PC-9 (cell line): Measurements from ENCODE around the gene SULT1C3. TPM values are rescaled to one million over a fixed set of nuclear protein-coding genes. Genes with fewer than 3 reads are reported as not detected.

ENCODE experiments used
- BruUV-seq: library from RNA; stranded (reverse); fragments of 400-500 nt; replicated peaks from 2 replicates; lab custom pipeline; 2021; lab: Mats Ljungman, UMichigan
- CTCF ChIA-PET: fragments of 300-600 bp; sonication (Branson Sonifier 250); formaldehyde crosslinking; loops from one replicate; lab custom pipeline; 2022; ENCODE audit warnings: antibody characterized with exemption; lab: Charles Lee
- POLR2A ChIA-PET: fragments of 300-600 bp; sonication (Branson Sonifier 250); formaldehyde crosslinking; loops from one replicate; lab custom pipeline; 2022; ENCODE audit warnings: antibody characterized with exemption; ENCODE audit not compliant: unreplicated experiment; lab: Charles Lee
- DNase-seq, 2 experiments: peaks; one replicate each; pipeline versions ENCODE4 v3.0.0 to v3.0.0-alpha.2; 2015 to 2022; ENCODE audit warnings: mixed read lengths in 1 of 2
- H2AFZ ChIP-seq: fragments of 200-600 bp; sonication (generic); 2 replicates; pipeline ENCODE4 v1.8.1; 2017; ENCODE audit warnings: antibody characterized with exemption
- H3F3A ChIP-seq: fragments of 200-600 bp; sonication (generic); 2 replicates; pipeline ENCODE4 v1.8.1; 2017; ENCODE audit warnings: antibody characterized with exemption, mild to moderate bottlenecking, low read depth; ENCODE audit not compliant: insufficient read depth
- H3K27ac ChIP-seq: fragments of 200-600 bp; sonication (generic); 2 replicates; pipeline ENCODE4 v1.6.1; 2016; ENCODE audit warnings: mixed run types
- H3K27me3 ChIP-seq: fragments of 200-600 bp; sonication (generic); 2 replicates; pipeline ENCODE4 v1.6.1; 2016; ENCODE audit warnings: low read depth, mixed run types; ENCODE audit not compliant: insufficient read depth
- H3K36me3 ChIP-seq: fragments of 200-600 bp; sonication (generic); 2 replicates; pipeline ENCODE4 v1.6.1; 2016; ENCODE audit warnings: low read depth, mixed run types
- H3K4me1 ChIP-seq: fragments of 200-600 bp; sonication (generic); replicated peaks from 2 replicates; pipeline ENCODE4 v1.6.1; 2016; ENCODE audit warnings: mixed run types; ENCODE audit not compliant: insufficient read depth
- H3K4me2 ChIP-seq: fragments of 200-600 bp; sonication (generic); 2 replicates; pipeline ENCODE4 v1.6.1; 2017; ENCODE audit warnings: mixed run types
- H3K4me3 ChIP-seq: fragments of 200-600 bp; sonication (generic); 2 replicates; pipeline ENCODE4 v1.6.1; 2016; ENCODE audit warnings: mixed run types
- H3K79me2 ChIP-seq: fragments of 200-600 bp; sonication (generic); 2 replicates; pipeline ENCODE4 v1.6.1; 2017; ENCODE audit warnings: low read depth, mixed run types
- H3K9me2 ChIP-seq: fragments of 200-600 bp; sonication (generic); 2 replicates; pipeline ENCODE4 v1.8.1; 2017; ENCODE audit warnings: mild to moderate bottlenecking; ENCODE audit not compliant: insufficient read depth
- H3K9me3 ChIP-seq: fragments of 200-600 bp; sonication (generic); 2 replicates; pipeline ENCODE4 v1.8.1; 2016; ENCODE audit warnings: low read depth; ENCODE audit not compliant: insufficient read depth
- H4K20me1 ChIP-seq: fragments of 200-600 bp; sonication (generic); 2 replicates; pipeline ENCODE4 v1.8.1; 2017; ENCODE audit not compliant: insufficient read depth
- CTCF ChIP-seq: fragments of 200-600 bp; sonication (generic); conservative IDR thresholded peaks from 2 replicates; pipeline ENCODE4 v1.6.1; 2017; ENCODE audit warnings: mixed run types, antibody characterized with exemption, mild to moderate bottlenecking, moderate library complexity
- EZH2 ChIP-seq: fragments of 200-600 bp; sonication (generic); IDR thresholded peaks from 2 replicates; pipeline ENCODE4 v1.8.0; 2017; ENCODE audit warnings: antibody characterized with exemption, low read depth
- intact Hi-C: fragments of 100-400 bp; cut with micrococcal nuclease; formaldehyde crosslinking; loops from one replicate; pipeline ENCODE4 v1.10.0; 2022; ENCODE audit not compliant: unreplicated experiment
- total RNA-seq: library from RNA; stranded (reverse); gene quantifications from 2 replicates; pipeline ENCODE4 v1.2.3, GENCODE V29; 2021

The SULT1C3 gene
- total RNA-seq, 1 experiment from 2014 or later: not detected

GRCh38 chr2:108297436-108298141, 57.8 kb downstream of the SULT1C3 start:
- no peaks in the 10 kb centered on the region for H3K9me3 ChIP-seq
- no peaks in the 10 kb centered on the region for H3K9me2 ChIP-seq
- TF ChIP-seq EZH2 (no peak), CTCF (no peak)
- H3K79me2 ChIP-seq: no peaks in the 10 kb centered on the region
- peaks cover 10% of the 10 kb centered on the region for H3K4me1 ChIP-seq
- ChIA-PET POLR2A (no interaction called here), CTCF (no interaction called here)
- no peak overlapping the region for H3K27ac ChIP-seq
- H4K20me1 ChIP-seq: no peaks in the 10 kb centered on the region
- peak in 1 of 2 experiments; percentile 10 for DNase-seq
- no TSS peak for BruUV-seq
- no peak overlapping the region for H2AFZ ChIP-seq
- H3K36me3 ChIP-seq: no peaks in the 10 kb centered on the region
- no peaks in the 10 kb centered on the region for H3F3A ChIP-seq
- intact Hi-C loops: no loop called here
- no peaks in the 10 kb centered on the region for H3K27me3 ChIP-seq
- no peak overlapping the region for H3K4me3 ChIP-seq
- no peak overlapping the region for H3K4me2 ChIP-seq

GRCh38 chr2:108301558-108301957, 61.8 kb downstream of the SULT1C3 start:
- Histone ChIP-seq H3K4me2 (no peak overlapping the region), H3F3A (no peaks in the 10 kb centered on the region), H3K4me1 (peaks cover 15% of the 10 kb centered on the region), H3K4me3 (no peak overlapping the region), H3K9me3 (no peaks in the 10 kb centered on the region), H3K27ac (no peak overlapping the region), H3K79me2 (no peaks in the 10 kb centered on the region), H2AFZ (no peak overlapping the region), H3K36me3 (no peaks in the 10 kb centered on the region), H3K9me2 (no peaks in the 10 kb centered on the region), H4K20me1 (no peaks in the 10 kb centered on the region), H3K27me3 (no peaks in the 10 kb centered on the region)
- CTCF ChIA-PET: no interaction called here
- POLR2A ChIA-PET: no interaction called here
- no TSS peak for BruUV-seq
- intact Hi-C loops: no loop called here
- no peak for DNase-seq
- TF ChIP-seq EZH2: no peak
- no peak for TF ChIP-seq CTCF

DNA sequence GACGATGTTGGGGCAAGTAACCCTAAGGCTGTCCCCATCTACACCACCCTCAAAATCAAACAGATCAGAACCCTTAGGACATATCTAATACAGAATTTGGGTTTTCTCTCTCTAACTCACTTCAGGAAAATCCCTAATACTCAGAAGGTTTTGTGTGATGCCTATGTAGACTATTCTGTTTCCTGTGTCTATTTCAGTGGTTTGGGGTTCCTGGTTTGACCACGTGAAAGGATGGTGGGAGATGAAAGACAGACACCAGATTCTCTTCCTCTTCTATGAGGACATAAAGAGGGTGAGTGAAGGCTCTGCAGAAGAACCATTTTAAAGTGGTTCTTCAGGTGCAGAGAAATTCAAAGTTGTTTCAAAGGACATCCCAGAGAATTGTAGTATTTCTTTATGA, 65.2 kb downstream of the SULT1C3 start:
- Histone ChIP-seq H4K20me1 (no peaks in the 10 kb centered on the region), H3K27ac (no peak overlapping the region), H3K4me2 (no peak overlapping the region), H3K79me2 (no peaks in the 10 kb centered on the region), H3F3A (no peaks in the 10 kb centered on the region), H3K27me3 (no peaks in the 10 kb centered on the region), H3K9me2 (no peaks in the 10 kb centered on the region), H2AFZ (no peak overlapping the region), H3K36me3 (no peaks in the 10 kb centered on the region), H3K9me3 (no peaks in the 10 kb centered on the region), H3K4me1 (0 out of 2 replicates have a peak, but pooled peaks cover 5% of the 10 kb centered on the region), H3K4me3 (no peak overlapping the region)
- no peak for TF ChIP-seq EZH2
- no peak for TF ChIP-seq CTCF
- BruUV-seq: no TSS peak
- no peak for DNase-seq
- intact Hi-C loops: no loop called here
- POLR2A ChIA-PET: no interaction called here
- CTCF ChIA-PET: no interaction called here
